K562 (cell line): ENCODE data around the gene C19orf44. TPM values are rescaled to one million over a fixed set of nuclear protein-coding genes. Genes with fewer than 3 reads are reported as not detected.
A peak's percentile ranks its signal among the peaks of the same experiment; 100 is the strongest.

Experiments used
- ATAC-seq: fragments of 200-7000 bp; cut with Tn5 transposase; 3 replicates; pipeline ENCODE4 v1.9.1; 2020; ENCODE audit warnings: moderate library complexity
- BruUV-seq: library from RNA; stranded (reverse); fragments of 400-500 nt; replicated peaks from 2 replicates; lab custom pipeline; 2021; lab: Mats Ljungman, UMichigan
- CTCF ChIA-PET: fragments of 300-600 bp; formaldehyde crosslinking; extraction: SDS; loops from one replicate; lab custom pipeline; 2021; ENCODE audit warnings: low intra/inter-chr PET ratio; lab: Yijun Ruan, JAX
- POLR2A ChIA-PET: fragments of 300-600, 350-650 bp; sonication (Branson Sonifier 250); formaldehyde crosslinking; extraction: SDS; loops from one replicate; lab custom pipeline; 2021; ENCODE audit warnings: antibody characterized with exemption, inconsistent platforms; lab: Yijun Ruan, JAX
- DNase-seq, 4 experiments: peaks; one replicate each; pipeline versions ENCODE4 v3.0.0 to v3.0.0-alpha.2; 2011 to 2018; ENCODE audit warnings: low spot score in 3 of 4, mixed read lengths in 3 of 4; ENCODE audit errors: extremely low read depth in 1 of 4
- FAIRE-seq: peaks from 2 replicates; lab custom pipeline; 2011; peaks lifted over from hg19 to GRCh38; lab: Jason Lieb, UNC
- H2AFZ ChIP-seq: 2 replicates; pipeline ENCODE4 v1.6.0; 2011; ENCODE audit warnings: low read depth, low read length, control low read depth, inconsistent platforms
- H3K27ac ChIP-seq: fragments of 200-600 bp; 3 replicates; pipeline ENCODE4 v1.8.0; 2011; ENCODE audit warnings: low read depth, mild to moderate bottlenecking, control low read depth, inconsistent platforms, low read length, moderate library complexity, mixed read lengths; ENCODE audit errors: extremely low read depth
- H3K27me3 ChIP-seq, 2 experiments: fragments of 300-600 bp in 1 of 2; 2 replicates in 1 of 2; 3 replicates in 1 of 2; pipeline versions ENCODE4 v1.6.0 to v1.8.0; 2011; ENCODE audit warnings: inconsistent platforms in 2 of 2, low read length in 2 of 2, mild to moderate bottlenecking in 1 of 2, mixed read lengths in 1 of 2, moderate library complexity in 1 of 2; ENCODE audit not compliant: control insufficient read depth in 2 of 2, insufficient read depth in 2 of 2
- H3K36me3 ChIP-seq: fragments of 300-600 bp; 3 replicates; pipeline ENCODE4 v1.8.0; 2011; ENCODE audit warnings: mild to moderate bottlenecking, low read length, inconsistent platforms; ENCODE audit not compliant: control insufficient read depth, insufficient read depth
- H3K4me1 ChIP-seq, 2 experiments: fragments of 200-600 bp in 1 of 2; replicated peaks in 1 of 2; 2 replicates in 1 of 2; 3 replicates in 1 of 2; pipeline versions ENCODE4 v1.5.1 to v1.8.0; 2011; ENCODE audit warnings: inconsistent platforms in 2 of 2, low read length in 2 of 2, mild to moderate bottlenecking in 1 of 2, mixed read lengths in 1 of 2, moderate library complexity in 1 of 2; ENCODE audit not compliant: control insufficient read depth in 2 of 2, insufficient read depth in 2 of 2
- H3K4me2 ChIP-seq: 2 replicates; pipeline ENCODE4 v1.6.1; 2011; ENCODE audit warnings: low read length, control low read depth, inconsistent platforms, mixed read lengths; ENCODE audit not compliant: insufficient read depth
- H3K4me3 ChIP-seq: fragments of 200-600 bp; sonication (generic), shearing (Covaris generic); 2 replicates; pipeline ENCODE4 v1.5.1; 2016; ENCODE audit warnings: control low read depth, inconsistent platforms
- H3K79me2 ChIP-seq: fragments of 200-600 bp; 3 replicates; pipeline ENCODE4 v1.8.0; 2011; ENCODE audit warnings: low read length, inconsistent platforms; ENCODE audit not compliant: control insufficient read depth, insufficient read depth
- H3K9ac ChIP-seq, 2 experiments: 2 replicates each; pipeline versions ENCODE4 v1.6.0 to v1.6.1; 2011; ENCODE audit warnings: low read depth in 2 of 2, low read length in 2 of 2, control low read depth in 1 of 2, inconsistent platforms in 1 of 2, mild to moderate bottlenecking in 1 of 2, mixed read lengths in 1 of 2; ENCODE audit not compliant: insufficient read depth in 1 of 2
- H3K9me1 ChIP-seq: one replicate; pipeline ENCODE4 v1.6.0; 2011; ENCODE audit warnings: inconsistent platforms, mild to moderate bottlenecking, low read length, moderate library complexity; ENCODE audit not compliant: control insufficient read depth, insufficient read depth
- H3K9me3 ChIP-seq: replicated peaks from 2 replicates; pipeline ENCODE4 v1.5.1; 2011; ENCODE audit warnings: low read depth, low read length, inconsistent platforms; ENCODE audit not compliant: control insufficient read depth, insufficient read depth
- H4K20me1 ChIP-seq: replicated peaks from 2 replicates; pipeline ENCODE4 v1.6.1; 2011; ENCODE audit warnings: low read length, inconsistent platforms, mixed read lengths; ENCODE audit not compliant: control insufficient read depth, insufficient read depth
- SMARCA5 ChIP-seq: fragments of 450-650 bp; IDR thresholded peaks from 2 replicates; pipeline ENCODE4 v1.6.1; 2016
- TEAD4 ChIP-seq, 2 experiments: sonication (generic) in 1 of 2; formaldehyde crosslinking in 1 of 2; IDR thresholded peaks; 2 replicates each; pipeline versions ENCODE4 v1.6.1 to v1.8.0; 2012 to 2022; ENCODE audit warnings: borderline replicate concordance in 1 of 2, inconsistent platforms in 1 of 2, low read length in 1 of 2, mild to moderate bottlenecking in 1 of 2, missing genetic modification reagents in 1 of 2
- ZBTB8A ChIP-seq: fragments of 450-650 bp; IDR thresholded peaks from 2 replicates; pipeline ENCODE4 v1.6.1; 2018; ENCODE audit warnings: mild to moderate bottlenecking, moderate library complexity; ENCODE audit not compliant: partially characterized antibody
- ZNF184 ChIP-seq: sonication (generic); formaldehyde crosslinking; IDR thresholded peaks from 2 replicates; pipeline ENCODE4 v1.5.0; 2020; ENCODE audit warnings: missing genetic modification reagents
- WGBS: fragments of 100-300 bp; shearing (Covaris generic); methylation state at CpG from one replicate; pipeline ENCODE4 v1.1.6; 2016; ENCODE audit warnings: low coverage, mixed read lengths; ENCODE audit not compliant: insufficient coverage; ENCODE audit errors: missing lambda C conversion rate; 5-methylcytosine and 5-hydroxymethylcytosine counted together
- in situ Hi-C: fragments of 300-500 bp; cut with MboI; formaldehyde crosslinking; loops from 4 replicates; pipeline ENCODE4 v1.15.0; 2018; ENCODE audit warnings: inconsistent platforms, mixed read lengths
- intact Hi-C: fragments of 100-400 bp; cut with micrococcal nuclease; formaldehyde crosslinking; loops from 2 replicates; pipeline ENCODE4 v1.14.2; 2022
- polyA plus RNA-seq, 8 experiments: library from polyadenylated mRNA; depleted of rRNA in 4 of 8; stranded (reverse) in 5 of 8; unstranded in 3 of 8; fragments of >200 nt; fragmentation: Nextera tagmentation in 2 of 8; fragmentation: Illumina TruSeq in 1 of 8; extraction: Ambion mirVana in 2 of 8; extraction: Trizol in 1 of 8; gene quantifications; 2 replicates each; pipeline versions ENCODE4 v1.2.1 to v1.2.3, GENCODE V29; 2011 to 2014; ENCODE audit warnings: inconsistent platforms in 1 of 8, missing spikeins in 1 of 8
- total RNA-seq, 7 experiments: library from RNA; depleted of rRNA in 6 of 7; stranded (reverse); fragments of >200 nt in 6 of 7; fragmentation: Illumina TruSeq in 2 of 7; extraction: Trizol in 2 of 7; gene quantifications; 2 replicates each; pipeline versions ENCODE4 v1.2.1 to v1.2.3, GENCODE V29; 2011 to 2021; ENCODE audit warnings: low replicate concordance in 1 of 7

C19orf44 gene
- total and polyA plus RNA-seq, 9 of the 15 experiments (the other 6 are each of a cell fraction or from before 2014, with no cell fraction given) = 0.41 to 7.7 (median 3.5) TPM

- no peaks in the 10 kb centered on the region for H3K36me3 ChIP-seq
- peaks cover 3 to 18% of the 10 kb centered on the region in 2 experiments; a peak in 4 of 5 replicates for H3K4me1 ChIP-seq
- H3K4me3 ChIP-seq = no peak overlapping the region
- in situ Hi-C loops = no loop called here
- ChIA-PET CTCF (no interaction called here), POLR2A (interaction anchor here (1.7 kb wide), 1 partner anchor 10 kb away, joined by 5 read pairs; no protein-coding TSS in a partner anchor)
- no peaks in the 10 kb centered on the region for H3K9me3 ChIP-seq
- TF ChIP-seq ZBTB8A (no peak), SMARCA5 (no peak), ZNF184 (CRISPR knock-in tag) (no peak), TEAD4 (IDR thresholded peaks at IDR 0.05; ENCODE audit: low read length) (no peak), TEAD4 (CRISPR knock-in tag; IDR thresholded peaks at IDR 0.05; ENCODE audit: borderline replicate concordance) (no peak)
- TF ChIP-seq, all 486 proteins: peak for 0
- H3K4me2 ChIP-seq = no peak overlapping the region
- no peaks in the 10 kb centered on the region for H3K27me3 ChIP-seq
- H3K27ac ChIP-seq = no peak overlapping the region
- peaks cover 83% of the 10 kb centered on the region for H3K79me2 ChIP-seq
- peaks cover 48% of the 10 kb centered on the region for H4K20me1 ChIP-seq
- H3K9ac ChIP-seq = peak overlapping the region in 1 of 2 experiments; percentile 56; a peak in 2 of 4 replicates
- ATAC-seq = no peak; the same call in 2 of the 3 replicates
- no peak for DNase-seq
- FAIRE-seq = peak; percentile 23
- H3K9me1 ChIP-seq = peaks cover 3% of the 10 kb centered on the region
- no TSS peak for BruUV-seq
- H2AFZ ChIP-seq = no peak overlapping the region
- WGBS = 86% methylated on average over 24 of the region's 25 CpGs
- intact Hi-C loops = no loop called here
Measured at GRCh38 chr19:16458391-16459341, 37.5 kb upstream of the C19orf44 start.
